Fibroblast of skin of scalp (primary cell): ENCODE measurements around the gene DEFB124. TPM values are rescaled to one million over a fixed set of nuclear protein-coding genes. Genes with fewer than 3 reads are reported as not detected.
"Not testable (repeated sequence)": the region's sequence is repeated elsewhere in the genome, so short reads cannot be mapped to it uniquely, and the experiment has no call there.

Experiments
- DNase-seq: peaks from one replicate; pipeline ENCODE4 v3.0.0-alpha.2; 2013
- polyA plus RNA-seq, 2 experiments: library from polyadenylated mRNA; unstranded; fragments of 120-200 nt; gene quantifications; one replicate each; pipeline ENCODE4 v1.2.1, GENCODE V29; 2013; ENCODE audit not compliant: insufficient read length in 2 of 2

The DEFB124 gene, protein sequence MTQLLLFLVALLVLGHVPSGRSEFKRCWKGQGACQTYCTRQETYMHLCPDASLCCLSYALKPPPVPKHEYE
- polyA plus RNA-seq (2013, experiment 1 of 2; ENCODE audit: insufficient read length), result not detected
- polyA plus RNA-seq (2013, experiment 2 of 2; ENCODE audit: insufficient read length), result not detected

DNA sequence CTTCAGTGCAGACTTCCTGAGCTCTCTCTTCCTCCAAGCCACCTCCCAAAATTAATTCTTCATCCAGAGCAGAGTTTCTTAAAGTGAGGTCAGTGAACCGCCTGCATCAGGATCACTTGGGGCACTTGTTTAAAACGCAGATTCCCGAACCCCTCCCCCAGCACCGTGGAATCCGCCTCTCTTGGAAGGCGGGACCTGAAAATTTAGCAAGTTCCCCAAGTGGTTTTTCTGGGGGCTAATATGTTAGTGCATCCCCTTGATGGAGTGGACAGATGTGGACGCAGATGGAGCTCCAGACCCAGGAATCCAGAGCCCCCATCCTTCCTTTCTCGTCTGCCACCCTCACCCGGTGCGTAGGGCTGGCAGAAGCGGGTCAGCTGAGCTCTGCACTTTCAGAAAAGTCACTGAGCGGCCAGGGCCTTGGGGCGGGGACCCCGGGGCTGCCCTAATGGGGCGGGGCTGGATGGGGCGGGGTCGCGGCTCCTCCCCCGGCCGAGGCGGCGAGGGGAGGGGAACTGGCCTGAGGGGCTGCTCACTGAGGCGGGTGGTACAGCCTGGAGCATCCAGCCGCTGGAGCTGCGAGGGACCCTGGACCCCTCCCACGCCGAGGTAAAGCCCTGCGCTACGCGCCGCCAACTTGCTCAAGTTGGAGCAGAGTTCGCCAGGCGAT lies at the start of gene DEFB124, which contains the start of gene REM1:
Gene DEFB124, minus strand, starts transcription at position 370 of the 670 bp plus-strand sequence. CDS start 2,114 bp downstream, outside the sequence.
Gene REM1, plus strand, starts transcription at position 531 of the 670 bp plus-strand sequence. CDS start 1,158 bp downstream, outside the sequence.
- DNase-seq, result no peak

DNA sequence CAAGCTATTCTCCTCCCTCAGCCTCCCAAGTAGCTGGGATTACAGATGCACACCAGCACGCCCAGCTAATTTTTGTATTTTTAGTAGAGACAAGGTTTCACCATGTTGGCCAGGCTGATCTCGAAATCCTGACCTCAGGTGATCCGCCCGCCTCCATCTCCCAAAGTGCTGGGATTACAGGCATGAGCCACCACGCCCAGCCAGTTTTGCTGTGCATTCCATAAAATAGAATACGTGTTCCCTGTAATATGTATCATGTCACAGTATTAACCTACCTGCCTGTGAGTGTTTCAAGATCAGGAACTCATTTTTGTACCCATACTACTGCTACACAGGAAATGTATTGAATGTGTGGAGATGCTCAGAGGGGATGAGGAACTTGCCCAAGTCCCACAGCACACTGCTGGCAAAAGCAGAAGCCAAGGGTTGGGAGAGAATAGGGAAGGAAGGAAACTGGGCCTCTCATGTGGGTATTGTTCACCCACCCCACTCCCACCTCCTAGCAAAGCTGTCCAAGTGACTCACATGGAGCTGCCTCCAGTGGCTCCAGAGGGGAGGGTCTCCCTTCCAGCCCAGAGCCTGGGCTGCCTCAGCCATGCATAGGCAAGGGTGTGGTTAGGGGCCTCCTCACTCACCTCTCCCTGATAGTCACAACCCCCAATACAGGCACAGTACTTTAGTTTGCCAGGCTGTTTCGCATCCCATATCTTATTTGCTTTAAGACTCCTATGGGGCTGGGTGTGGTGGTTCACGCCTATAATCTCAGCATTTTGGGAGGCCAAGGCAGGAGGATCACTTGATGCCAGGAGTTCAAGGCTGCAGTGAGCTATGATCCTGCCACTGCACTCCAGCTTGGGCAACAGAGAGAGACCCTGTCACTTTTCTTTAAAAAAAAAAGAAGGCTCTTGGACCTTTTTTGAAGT lies 48.7 kb upstream of the DEFB124 start:
- peak; percentile 42 for DNase-seq

DNA sequence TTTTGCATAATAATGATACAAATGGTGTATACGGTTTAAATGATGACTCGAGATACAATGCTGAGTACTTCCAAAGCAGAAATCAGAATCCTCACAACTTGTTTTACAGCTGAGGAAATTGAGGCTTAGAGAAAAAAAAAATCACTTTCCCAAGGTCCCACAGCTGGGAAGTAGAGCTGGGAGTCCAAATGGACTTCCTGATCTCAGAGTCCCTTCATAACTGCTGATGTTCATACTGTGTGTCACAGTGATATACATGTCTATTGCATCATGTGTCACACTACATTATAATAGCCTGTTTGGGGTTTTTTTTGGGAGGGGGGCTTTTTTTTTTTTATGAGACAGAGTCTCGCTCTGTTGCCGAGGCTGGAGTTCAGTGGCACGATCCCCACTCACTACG lies 47.8 kb upstream of the DEFB124 start:
- no peak for DNase-seq

DNA sequence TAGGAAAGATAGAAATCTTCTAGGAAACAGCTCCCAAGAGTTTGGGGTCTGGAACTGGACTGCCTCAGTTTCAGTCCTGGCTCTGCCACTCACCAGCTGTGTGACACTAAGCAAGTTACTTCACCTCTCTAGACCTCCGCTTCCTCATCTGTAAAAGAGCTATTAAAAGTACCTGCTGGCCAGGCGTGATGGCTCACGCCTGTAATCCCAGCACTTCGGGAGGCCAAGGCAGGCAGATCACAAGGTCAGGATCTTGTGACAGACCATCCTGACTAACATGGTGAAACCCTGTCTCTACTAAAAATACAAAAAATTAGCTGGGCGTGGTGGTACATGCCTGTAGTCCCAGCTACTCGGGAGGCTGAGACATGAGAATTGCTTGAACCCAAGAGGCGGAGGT lies 46.3 kb upstream of the DEFB124 start:
- DNase-seq, result not testable (repeated sequence)

DNA sequence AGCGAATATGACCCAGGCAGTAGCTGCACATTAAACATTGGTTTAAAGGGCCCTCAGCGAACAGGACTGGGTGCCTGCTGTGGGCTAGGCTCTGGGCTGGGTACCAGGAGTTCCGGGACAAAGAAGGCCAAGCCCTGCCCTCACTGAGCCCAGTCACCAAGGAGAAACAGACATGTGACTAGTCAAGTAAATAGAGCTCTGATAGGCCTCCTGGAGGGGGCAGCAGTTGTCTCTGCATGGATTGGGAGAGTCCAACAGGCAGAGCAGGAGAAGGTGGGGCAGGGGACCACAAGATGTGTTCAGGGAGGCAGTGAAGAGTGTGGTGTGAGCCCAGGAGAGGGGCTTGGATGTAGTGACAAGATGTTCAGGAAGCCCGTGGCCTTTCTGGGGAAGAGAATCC lies 42.4 kb upstream of the DEFB124 start:
- peak; percentile 55 for DNase-seq

DNA sequence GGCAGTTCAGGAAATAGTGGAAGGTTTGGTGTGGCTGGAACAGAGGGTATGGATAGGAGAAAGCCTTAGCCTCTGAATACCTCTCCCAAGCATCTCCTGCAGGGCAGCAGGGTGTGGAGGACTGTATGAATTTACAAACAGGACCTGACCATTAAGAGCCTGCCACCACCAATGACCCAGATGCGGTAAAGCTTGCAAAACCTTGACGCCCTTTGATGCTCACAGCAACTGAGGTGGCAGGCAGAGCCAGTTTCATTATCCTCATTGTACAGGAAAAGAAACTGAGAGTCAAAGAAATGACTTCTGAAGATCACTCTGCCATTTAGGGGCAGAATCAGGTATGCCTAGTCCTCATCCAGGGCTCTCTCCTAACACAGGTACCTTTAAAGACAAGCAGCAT lies 41.7 kb upstream of the DEFB124 start:
- DNase-seq, result no peak

DNA sequence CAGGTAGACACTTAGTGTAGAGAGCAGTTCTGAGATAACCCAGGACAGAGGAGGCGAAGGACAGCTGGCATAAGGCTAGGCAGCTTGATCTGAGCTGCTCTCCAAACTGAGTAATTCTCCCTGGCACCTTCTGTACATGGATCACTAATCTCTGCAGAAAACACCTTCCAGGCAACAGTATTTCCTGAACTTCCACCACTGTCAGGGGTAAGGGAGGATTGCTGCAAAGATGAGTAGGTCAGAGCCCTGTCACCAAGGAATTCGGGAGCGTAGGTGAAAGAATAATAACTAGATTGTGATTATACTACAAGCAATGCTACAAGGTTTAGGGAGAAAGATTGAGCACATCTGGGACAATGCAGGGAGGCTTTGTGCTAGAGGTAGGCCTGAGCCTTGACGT lies 41.2 kb upstream of the DEFB124 start:
- DNase-seq, result no peak

DNA sequence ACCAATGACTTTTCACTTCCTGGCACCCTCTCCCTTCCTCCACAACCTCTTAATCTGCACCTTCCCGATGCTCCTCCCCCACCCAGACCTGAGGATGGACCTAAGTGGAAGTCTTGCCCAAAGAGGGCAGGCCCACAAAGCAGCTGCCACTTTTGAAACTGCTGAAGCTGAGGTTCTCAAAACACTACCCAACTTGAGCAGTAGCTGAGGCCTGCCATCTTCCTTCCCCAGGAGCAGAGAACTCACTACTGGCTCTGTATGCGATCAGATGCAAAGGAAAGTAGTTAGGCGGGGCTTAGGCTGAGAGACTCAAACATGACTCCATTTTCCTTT lies 40.8 kb upstream of the DEFB124 start:
- no peak for DNase-seq

DNA sequence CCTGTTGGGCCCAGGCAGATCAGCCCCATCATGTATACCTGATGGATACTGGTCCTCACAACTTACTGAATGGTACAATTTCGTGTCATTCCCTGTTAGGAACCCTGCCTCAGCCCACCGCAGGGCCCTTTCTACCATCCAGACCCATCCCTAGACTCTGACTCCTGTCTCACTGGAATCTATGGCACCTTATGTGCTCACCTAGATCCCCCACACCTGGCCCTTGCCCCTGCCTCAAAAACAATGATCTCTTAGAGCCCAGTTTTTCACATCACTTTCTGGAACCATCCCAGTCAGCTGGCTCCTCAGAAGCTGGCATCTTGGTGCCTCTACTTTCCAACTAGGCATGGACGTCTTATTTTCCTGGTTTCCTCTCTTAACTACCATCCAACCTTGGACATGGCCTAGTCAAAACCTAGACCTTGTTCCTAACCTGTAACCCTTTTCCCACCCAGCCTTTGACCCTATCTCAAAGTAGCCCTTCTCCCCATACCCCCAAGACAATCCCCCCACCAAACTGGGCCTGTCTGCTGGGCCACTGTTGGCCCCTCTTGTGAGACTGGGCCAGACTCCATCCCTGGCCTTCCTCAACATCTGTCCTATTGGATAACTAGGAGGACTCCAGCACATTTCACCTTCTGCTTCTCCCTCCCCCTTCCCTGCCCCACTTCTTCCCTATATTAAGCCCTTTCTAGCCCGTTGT lies 40.3 kb upstream of the DEFB124 start:
- no peak for DNase-seq

DNA sequence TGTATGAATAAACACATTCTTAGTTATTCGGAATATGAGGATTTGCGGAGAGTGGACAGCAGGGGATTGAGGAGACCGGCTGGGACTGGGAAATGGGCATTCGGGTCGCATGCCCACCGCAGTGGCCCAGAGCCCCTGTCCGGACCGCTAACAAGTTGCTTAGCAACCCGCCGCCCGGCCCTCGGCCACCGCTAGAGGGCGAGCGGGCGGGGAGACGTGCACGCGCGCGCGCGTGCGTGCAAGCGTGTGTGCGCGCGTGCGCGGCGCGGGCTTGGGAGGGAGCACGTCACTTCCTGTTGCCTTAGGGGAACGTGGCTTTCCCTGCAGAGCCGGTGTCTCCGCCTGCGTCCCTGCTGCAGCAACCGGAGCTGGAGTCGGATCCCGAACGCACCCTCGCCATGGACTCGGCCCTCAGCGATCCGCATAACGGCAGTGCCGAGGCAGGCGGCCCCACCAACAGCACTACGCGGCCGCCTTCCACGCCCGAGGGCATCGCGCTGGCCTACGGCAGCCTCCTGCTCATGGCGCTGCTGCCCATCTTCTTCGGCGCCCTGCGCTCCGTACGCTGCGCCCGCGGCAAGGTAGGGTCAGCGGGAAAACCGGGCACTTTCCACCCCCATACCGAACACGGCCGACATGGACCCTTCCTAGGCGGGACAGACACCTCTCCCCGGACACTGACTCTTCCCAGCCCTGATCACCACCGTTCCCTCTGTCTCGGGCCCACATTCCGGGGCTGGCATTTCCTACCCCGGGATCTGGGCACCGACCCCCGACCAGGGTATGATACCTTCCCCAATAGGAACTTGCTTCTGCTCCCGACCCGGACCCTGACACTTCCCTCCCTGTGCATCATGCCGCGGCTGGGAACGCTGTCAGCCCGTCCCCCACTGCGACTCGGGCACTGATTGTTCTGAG lies 39.5 kb upstream of the DEFB124 start, which contains the start of gene HM13:
Gene HM13, plus strand, starts transcription at position 289 of the 918 bp plus-strand sequence. Its CDS starts 110 bp downstream, at position 399.
- DNase-seq, result peak; percentile 90

DNA sequence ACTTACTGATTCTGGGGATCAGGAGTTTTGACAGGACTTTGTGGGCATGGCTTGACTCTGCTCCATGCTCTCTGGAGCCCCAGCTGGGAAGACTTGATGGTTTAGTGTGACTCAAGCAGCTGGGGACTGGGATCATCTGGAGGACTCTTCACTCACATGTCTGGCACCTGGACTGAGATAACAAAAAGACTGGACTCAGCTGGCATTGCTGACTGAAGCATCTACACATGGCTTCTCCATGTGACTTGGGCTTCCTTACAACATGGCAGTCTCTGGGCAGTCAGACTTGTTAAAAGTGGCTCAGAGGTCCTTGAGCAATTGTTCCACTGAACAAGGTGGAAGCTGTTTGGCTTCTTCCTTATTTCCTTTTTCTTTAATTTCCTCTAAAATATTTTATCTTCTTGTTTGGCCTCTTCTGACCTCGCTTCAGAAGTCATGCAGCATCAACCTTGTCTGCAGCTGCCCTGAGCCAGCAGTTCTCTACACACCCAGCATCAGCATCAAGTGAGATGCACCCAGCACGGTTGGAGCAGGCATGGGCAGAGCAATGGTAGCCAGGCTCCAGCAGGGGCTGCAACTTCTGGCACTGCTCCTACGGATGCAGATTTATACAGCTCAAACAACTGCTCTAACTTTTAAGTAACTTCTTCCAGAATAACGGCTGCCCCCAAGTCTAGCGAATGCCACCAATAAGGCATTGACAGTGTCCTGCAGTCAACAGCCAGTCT lies 33.8 kb upstream of the DEFB124 start:
- no peak for DNase-seq

DNA sequence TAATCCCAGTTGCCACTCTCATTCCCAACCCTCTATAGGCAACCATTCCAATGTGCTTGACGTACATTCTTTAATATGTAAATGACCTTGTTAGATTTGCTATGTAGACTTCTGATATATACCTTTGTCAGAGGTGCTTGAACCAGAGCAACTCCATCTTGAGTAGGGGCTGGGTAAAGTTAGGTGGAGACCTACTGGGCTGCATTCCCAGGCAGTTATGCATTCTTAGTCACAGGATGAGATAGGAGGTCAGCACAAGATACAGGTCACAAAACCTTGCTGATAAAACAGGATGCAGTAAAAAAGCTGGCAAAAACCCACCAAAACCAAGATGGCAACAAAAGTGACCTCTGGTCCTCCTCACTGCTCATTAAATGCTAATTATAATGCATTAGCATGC lies 31.0 kb upstream of the DEFB124 start:
- DNase-seq, result no peak

DNA sequence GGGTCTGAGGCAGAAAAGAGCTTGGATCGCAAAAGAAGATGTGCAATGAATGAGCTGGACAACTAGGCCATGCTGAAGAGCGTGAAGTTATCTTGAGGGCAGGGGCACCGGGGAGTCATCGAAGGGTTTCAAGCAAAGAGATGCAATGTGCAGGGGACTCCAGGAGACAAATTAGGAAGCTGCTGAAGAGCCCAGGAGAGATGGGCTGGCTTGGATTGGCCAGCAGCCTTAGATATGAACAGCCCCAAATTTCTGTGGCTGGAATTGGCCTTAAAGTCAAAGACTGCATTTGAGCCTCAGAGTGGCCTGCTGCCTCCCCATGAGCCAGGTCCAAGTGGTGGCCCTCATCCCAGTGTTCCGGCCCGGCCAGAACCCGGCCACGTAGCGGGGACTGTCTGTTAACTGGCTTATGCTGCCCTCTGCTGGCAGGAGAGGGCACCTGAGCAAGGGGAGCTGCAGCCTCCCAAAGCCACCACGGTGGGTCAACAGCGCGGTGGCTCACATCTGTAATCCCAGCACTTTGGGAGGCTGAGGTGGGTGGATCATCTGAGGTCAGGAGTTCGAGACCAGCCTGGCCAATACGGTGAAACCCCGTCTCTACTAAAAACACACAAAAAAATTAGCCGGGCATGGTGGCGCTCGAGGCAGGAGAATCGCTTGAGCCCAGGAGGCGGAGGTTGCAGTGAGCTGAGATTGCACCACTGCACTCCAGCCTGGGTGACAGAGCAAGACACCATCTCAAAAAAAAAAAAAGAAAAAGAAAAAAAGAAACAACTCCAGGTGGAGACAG lies 28.2 kb upstream of the DEFB124 start:
- DNase-seq, result peak; percentile 80

DNA sequence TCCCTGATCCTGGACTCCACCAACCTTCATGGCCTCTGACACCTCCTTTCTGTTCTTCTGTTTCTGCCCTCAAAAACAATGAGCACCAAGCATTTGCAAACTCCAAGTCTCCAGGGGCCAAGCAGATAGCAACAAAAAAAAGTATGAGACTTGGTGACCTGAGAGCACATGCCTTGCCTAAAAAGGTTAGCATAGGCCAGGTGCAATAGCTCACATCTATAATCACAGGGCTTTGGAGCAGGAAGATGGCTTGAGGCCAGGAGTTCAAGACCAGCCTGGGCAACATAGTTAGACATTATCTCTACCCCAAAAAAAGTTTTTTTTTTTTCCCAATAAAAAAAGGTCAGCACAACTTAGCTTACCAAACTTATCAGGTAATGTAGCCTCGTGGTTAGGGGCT lies 25.6 kb upstream of the DEFB124 start:
- no peak for DNase-seq

DNA sequence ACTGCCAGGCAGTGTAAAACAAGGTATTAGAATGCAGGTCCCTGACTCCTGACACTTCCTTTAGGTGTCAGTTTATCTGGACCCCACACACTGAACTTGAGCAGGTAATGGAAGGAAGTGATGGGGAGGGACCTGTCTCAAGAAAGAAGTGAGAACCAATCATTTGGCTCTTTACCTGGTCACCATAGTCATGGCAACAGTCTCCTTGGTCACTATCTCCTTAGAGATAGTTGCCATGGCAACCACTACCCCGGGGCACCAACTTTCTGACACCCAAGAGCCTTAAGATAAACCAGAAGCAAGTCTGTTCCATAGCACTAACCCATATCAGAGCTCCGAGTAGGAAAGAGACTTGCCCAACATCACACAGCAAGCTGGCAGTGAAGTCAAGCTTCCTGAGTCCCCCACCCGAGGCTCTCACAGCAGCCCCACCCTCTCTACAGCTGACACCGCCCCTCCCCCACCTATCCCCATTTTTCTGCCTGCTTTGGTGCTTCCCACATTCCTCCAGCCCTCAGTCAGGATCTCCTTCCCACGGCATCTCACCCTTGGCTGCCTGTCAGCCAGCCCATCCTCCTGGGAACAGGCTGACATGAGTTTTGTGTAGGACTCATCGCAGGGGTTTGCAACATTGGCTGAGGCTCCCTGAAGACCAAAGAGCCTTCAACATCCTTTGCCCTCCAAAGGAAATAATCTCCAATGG lies 23.1 kb upstream of the DEFB124 start:
- DNase-seq, result peak; percentile 96

DNA sequence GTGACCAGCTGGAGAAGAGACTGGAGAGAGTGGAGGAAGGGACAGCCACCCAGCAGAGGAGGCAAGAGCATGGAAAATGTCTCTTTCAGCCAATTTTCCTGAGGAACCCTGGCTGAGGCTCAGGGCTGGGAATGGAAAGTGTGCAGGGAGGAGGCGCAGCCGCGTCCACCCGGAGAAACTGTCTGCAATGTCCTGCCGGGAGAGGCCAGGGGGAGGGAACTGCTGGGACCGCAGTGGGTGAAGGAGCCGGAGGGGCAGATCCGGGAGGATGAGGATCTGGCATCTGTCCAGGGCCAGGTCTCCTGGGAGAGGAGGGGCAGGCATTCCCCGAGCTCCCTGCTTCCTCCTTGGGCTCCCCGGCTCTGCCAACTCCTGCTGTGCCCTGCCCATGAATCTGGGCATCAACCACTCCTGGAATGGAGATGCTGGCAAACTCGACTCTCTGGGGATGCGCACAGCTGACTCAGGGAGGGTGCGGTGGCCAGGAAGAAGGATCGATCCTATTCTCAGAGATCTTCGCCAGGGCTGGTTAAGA lies 21.9 kb upstream of the DEFB124 start:
- DNase-seq, result peak; percentile 80

DNA sequence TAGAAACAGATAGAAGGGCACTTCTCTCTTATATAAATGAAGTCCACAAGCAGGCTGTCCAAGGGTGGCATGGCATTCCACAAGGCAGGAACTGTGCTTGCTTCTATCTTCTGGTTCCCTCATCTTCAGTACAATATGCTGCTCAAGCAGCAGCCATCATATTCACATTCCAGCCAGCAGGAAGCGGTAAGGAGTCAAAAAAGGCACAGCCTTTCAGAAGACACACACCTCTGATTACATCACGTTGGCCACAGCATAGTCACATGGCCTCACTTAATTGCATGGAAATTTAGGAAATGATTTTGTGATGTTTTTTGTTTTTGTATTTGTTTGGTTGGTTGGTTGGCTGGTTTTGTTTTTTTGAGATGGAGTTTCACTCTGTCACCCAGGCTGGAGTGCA lies 19.2 kb upstream of the DEFB124 start:
- DNase-seq, result peak; percentile 55

DNA sequence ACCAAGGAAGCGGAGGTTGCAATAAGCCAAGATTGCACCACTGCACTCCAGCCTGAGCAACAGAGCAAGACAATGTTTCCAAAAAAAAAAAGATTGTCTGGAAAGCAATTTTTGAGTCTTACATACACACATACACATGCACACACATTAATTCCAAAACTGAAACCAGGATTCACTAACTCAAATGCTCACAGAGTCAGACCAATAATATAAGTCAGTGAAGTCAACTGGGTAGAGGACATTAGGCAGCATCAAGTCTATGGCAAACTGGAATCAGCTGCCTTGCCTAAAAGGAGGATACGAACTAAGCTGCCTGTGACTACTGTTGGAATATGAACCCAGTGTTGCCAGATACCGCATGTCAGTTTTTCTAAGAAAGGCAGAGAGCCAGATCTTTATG lies 15.8 kb upstream of the DEFB124 start:
- DNase-seq, result no peak

DNA sequence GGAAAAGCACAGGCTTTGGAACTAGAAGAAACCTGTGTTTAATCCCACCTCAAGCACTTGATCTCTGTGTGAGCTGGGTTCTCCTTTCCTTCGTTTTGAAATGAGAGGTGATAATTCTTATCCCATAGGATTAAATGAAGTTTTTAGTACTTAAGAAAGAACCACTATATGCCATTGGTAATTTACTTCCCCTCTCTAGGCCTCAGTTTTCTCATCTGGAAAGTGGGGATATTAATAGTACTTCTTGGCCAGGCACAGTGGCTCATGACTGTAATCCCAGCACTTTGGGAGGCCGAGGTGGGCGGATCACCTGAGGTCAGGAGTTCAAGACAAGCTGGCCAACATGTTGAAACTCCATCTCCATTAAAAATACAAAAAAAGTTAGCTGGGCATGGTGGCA lies 14.2 kb upstream of the DEFB124 start:
- DNase-seq, result no peak
